T-helper 9 cell (primary cell): Measurements from ENCODE around the gene STK33.

Experiments used
- DNase-seq: peaks from one replicate; pipeline ENCODE4 v3.0.0-alpha.2; 2020

STK33 gene

GRCh38 chr11:8601376-8602133 is 7.5 kb upstream of the STK33 start:
- no peak for DNase-seq

DNA sequence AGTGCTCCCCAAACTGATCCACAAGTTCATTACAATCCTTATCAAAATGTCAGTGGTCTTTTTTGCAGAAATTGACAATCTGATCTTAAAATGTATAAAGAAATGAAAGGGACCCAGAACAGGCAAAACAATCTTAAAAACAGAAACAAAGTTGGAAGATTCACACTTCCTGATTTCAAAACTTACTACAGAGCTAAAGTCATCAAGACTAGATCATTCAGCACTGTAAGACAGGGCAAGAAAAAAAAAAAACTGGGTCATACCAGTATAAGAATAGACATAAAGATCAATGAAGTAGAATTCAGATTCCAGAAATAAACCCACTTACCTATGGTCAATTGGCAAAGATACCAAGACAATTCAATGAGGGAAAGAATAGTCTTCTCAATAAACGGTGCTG is 4.5 kb upstream of the STK33 start:
- DNase-seq: no peak

DNA sequence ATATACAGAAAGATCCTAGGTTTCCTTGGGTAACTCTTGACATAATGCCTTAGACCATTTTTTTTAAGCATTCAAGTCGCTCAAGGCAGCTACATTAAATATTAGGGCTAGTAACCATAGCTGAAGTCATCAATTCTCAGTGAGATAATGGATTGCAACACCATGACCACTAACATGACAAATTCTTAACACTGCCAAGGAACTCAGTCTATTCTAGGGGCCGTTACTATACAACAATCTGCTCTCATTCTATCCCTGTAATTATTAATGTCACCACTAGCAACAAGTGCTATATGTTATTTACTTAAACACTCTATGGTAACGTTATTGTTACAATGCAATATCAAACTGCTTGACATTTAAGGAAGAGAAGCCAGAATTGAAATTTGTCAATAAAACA is 3.2 kb upstream of the STK33 start:
- no peak for DNase-seq

DNA sequence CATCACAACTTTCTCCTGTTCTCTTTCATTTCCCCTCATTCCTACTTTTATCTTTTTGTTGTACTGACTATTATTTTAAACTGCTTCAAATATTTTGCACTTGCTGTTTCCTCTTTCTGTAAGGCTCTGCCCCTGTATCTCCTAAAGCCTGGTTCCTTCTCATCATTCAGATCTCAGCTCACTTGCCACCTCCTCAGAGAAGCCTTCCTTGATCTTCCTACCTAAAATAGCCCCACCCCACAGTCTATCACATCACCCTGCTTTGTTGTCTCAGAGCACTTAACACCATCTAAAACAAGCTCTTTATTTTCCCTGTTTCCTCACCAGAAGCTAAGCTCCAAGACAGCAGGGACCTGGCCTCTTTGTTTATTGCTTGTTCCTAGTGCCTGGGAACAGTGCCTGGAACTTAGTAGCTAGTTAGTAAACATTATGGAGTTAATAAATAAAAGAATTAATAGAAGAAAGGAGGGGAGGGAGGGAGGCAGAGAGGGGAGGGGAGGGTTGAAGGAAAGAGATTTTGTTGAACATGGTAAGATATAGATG is 2.5 kb upstream of the STK33 start:
- no peak for DNase-seq

GRCh38 chr11:8593455-8593854 is 573 bp downstream of the STK33 start:
- no peak for DNase-seq

DNA sequence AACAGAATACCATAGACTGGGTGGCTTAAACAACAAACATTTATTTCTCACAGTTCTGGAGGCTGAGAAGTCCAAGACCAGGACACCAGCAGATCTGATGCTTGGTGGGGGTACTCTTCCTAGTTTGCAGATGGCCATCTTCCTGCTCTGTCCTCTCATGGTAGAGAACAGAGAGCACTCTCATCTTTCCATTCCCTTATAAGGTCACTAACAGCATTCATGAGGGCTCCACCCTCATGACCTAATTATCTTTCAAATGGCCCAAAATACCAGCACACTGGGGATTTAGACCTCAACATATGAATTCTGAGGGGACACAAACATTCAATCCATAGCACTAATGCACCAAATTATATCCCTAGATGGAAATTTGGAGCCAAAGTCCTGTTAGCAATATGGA is 6.1 kb downstream of the STK33 start:
- DNase-seq: no peak

DNA sequence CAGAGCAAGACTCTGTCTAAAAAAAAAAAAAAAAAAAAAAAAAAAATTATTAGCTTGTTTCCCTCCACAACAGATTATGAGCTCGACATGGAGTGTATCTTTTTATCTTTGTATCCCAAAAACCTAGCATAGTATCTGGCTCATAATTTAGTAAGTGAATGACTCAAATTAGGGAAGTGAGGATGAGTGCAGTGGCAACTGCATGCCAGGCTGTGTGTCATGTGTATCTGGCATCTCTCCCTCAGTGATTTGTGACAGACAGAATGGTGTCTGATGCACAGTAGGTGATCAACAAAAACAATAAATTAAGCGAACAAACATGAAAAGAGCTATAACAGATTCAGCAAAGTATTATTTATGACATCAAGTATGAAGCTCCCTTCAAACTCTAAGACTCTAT is 7.2 kb downstream of the STK33 start:
- DNase-seq: no peak

DNA sequence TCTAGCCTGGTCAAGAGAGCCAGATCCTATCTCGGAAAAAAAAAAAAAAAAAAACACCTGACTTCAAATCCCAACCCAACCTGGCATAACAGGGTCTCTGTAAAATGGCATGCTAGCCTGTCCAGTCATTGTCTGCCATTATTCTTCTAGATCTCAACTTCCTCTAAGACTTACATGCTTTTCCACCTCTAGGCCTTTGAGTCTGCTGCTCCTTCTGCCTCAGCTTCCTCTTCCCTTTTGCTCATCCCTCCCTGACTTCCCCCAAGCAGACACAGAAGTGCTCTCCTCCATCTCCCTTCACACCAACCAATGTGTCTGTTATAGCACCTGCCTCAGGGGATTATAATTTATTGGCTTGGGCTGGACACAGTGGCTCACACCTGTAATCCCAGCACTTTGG is 7.8 kb downstream of the STK33 start:
- DNase-seq: no peak

GRCh38 chr11:8584511-8584910 is 9.5 kb downstream of the STK33 start:
- no peak for DNase-seq

DNA sequence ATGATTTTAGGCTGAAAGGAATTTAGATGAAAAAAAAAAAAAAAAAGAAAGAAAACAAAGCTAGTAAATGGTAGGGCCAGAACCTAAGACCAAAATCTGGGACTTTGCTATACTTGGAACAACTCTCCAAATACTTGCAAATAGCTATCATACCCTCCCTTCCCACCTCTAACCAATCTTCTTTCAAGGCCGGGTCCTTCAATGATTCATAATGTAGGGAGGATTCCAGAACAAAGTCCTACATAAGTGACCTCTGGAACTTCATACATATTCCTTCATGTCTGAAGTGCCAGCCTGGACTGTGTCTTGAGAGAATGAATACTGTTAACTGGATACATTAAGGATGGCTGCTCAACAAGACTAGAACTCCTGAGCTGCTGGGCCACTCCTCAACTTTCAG is 9.9 kb downstream of the STK33 start:
- DNase-seq: no peak

DNA sequence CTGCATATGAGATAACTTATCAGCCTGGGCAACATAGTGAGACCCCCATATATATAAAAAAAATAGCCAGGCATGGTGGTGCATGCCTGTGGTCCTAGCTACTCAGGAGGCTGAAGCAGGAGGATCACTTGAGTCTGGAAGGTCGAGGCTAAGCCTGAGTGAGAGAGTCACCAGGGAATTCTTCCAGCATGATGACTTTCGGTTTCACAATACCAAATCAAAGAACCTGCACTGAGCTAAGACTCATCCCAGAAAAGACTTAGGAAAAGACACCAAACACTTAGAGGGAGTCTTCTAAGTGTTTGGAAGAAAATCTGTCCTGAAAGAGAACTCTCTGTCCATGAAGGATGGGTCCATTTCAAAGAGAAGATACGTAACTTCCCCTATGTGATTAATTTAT is 12.7 kb downstream of the STK33 start:
- DNase-seq: no peak

DNA sequence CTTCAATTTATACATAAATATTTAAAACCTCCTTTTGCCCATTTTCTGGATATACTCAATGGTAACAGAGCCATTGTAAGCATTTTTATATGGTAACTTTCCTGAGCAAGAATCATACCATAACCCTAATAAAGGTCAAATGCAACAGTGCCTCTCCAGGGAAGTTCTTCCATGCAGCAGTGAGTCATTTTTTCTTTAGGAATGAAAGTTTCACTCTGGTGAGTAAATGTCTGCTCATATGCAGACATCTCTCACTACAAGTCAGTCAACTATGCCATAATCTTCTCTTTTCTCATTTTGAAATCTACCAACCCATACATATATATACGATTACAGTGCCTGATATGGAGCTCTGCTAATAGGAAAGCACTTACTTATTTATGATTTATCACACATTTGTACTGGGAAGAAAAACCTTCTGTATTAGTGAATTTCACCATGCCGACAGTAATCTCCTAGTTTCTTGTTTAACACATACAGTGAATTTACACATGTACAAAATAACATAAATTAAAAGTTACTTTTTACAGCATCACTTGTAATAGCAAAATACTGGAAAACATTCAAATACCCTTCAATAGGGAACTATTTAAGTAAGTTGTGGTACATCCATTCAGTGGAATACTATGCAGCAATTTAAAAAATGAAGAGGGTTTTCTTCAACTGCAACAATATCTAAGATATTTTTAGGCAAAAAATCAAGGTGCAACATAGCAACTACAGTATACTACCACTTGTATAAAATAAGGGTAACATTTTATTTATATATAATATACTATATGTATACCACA is 16.0 kb downstream of the STK33 start:
- DNase-seq: no peak

- DNase-seq: no peak
Measured at GRCh38 chr11:8574798-8575197, 19.2 kb downstream of the STK33 start.

DNA sequence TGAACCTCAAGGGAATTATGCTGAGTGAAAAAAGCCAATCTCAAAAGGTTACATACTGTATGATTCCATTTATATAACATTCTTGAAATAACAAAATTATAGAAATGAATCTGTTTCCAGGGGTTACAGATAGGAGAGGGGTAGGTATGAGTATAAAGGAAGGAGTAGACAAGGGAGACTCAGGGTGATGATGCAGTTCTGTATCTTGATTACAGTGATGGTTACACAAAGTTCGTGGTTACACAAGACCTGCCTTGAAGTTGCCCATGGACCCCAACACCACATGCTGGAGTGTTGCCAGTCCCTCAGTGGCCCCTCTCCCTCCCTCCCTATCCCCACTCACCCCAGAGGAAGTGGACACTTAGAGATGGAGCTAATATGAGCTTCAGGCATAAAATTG is 20.3 kb downstream of the STK33 start:
- no peak for DNase-seq

DNA sequence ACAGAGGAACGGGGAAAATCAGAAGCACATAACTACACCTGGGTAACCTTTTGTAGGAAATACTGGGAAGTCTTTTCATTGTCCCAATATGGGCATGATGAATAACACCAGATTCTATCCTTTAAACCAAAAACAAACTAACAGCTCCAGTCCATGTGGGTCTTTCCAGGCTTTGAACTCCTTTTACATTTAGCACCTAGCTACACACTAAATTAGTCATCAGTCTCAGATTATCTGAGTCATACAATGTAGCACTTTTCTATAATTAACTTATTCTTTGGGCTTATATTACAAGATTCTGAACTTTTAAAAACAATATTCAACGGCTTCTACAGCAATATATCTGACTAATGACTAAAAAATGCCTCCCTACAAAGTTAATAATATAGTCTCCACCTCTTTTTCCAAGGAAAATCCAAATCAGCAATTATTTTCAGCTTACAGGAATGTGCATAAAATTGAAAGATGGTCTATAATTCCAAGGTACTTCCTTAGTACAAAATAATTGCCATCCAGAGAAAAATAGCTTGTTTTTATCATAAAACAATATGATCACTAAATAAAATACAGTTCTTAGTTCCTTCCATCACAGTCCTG is 26.3 kb downstream of the STK33 start:
- DNase-seq: no peak

DNA sequence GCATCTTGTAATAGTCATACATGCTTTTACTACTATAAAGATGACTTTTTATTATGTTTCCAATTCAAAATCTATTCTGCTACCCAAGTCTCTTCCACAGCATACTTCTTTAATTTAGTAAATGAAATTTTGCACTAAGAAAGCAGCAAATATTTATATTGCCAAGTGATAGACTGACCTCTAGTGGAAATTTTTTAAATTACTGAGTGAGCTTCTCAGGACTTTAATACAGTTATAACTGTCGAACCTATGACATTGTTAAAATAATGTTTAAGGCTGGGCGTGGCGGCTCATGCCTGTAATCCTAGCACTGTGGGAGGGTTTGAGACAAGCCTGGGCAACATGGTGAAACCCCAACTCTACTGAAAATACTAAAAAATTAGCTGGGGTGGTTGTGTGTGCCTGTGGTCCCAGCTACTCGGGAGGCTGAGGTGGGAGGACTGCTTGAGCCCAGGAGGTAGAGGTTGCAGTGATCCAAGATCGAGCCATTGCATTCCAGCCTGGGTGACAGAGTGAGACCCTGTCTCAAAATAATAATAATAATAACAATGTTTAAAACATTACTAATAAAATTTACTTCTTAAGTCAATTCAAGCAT is 27.3 kb downstream of the STK33 start:
- no peak for DNase-seq

DNA sequence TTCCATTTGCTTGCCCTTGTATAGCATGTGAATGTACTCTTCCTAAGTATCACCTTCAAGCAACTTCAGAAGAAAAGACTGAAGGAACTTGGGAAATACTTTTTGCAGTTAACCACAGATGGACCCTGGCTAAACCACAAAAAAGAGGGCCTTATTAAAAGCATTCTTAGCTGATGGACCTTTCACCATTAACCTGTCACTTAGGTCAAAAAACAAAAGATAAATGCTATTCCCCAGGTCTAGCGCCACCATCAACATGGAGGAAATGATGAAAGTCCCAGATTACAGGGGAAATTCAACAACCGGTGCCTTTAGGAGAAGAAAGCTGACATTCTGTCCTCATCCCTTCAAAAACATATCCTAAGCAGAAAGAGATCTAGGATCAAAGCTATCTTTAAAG is 29.5 kb downstream of the STK33 start:
- no peak for DNase-seq

GRCh38 chr11:8561461-8561860 is 32.6 kb downstream of the STK33 start:
- DNase-seq: no peak

DNA sequence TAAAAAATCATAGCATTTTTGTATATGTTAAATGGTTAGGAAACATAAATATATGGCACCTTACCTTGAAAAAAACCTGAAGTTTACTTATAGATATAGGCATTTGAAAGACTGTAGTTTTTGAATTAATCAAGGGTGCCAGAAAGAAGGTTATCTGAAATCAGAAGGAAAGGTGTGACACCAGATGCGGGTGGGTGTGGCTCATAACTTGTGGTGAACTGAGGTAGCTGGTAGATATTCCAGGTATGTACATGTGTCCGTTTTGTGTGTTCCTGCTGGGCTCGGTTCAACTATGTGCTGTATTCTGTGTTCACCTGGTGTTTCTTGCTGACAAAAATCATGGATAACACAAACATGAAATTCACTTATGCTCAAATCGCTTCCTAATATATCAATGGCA is 35.6 kb downstream of the STK33 start:
- DNase-seq: no peak

- no peak for DNase-seq
Measured at GRCh38 chr11:8545698-8546366, 48.2 kb downstream of the STK33 start.

DNA sequence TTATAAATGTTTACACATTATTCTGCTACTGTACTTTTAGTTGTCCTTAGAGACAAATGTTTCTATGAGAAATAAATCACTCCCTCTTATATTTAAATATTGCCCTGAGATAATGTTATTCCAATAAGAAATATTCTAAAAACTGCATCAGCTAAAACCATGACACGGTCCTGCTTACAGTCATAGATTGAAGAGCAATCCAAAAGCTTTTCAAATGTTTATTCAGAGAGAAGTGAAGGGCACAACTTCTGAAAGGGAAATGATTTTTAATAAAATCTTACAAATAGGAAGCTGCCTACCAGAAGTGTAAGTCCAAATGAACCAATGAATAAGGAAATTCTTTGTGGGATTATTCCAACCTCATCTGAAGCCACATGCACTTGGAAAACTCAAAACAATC is 49.2 kb downstream of the STK33 start:
- DNase-seq: no peak

DNA sequence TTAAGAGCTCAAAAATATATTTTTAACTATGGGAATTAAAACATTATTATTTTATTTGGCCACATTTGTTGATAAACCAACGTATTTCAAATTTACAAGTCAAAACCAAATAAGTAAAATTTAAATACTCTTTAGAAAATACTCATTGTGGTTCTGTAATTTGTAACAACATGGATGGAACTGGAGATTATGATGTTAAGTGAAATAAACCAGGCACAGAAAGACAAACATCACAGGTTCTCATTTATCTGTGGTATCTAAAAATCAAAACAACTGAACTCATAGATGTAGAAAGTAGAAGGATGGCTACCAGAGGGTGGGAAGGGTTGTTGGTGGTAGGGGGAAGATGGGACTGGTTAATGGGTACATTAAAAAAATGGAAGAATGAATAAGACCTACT is 50.8 kb downstream of the STK33 start:
- no peak for DNase-seq

GRCh38 chr11:8541448-8541847 is 52.6 kb downstream of the STK33 start:
- DNase-seq: no peak
